GM19238 (cell line): ENCODE data around the gene DDAH1.
A peak's percentile ranks its signal among the peaks of the same experiment; 100 is the strongest.
"Not testable (repeated sequence)": the region's sequence is repeated elsewhere in the genome, so short reads cannot be mapped to it uniquely, and the experiment has no call there.

Experiments
- DNase-seq: peaks from one replicate; pipeline ENCODE4 v3.0.0; 2011; ENCODE audit warnings: low spot score; ENCODE audit not compliant: insufficient read length

DDAH1 gene

DNA sequence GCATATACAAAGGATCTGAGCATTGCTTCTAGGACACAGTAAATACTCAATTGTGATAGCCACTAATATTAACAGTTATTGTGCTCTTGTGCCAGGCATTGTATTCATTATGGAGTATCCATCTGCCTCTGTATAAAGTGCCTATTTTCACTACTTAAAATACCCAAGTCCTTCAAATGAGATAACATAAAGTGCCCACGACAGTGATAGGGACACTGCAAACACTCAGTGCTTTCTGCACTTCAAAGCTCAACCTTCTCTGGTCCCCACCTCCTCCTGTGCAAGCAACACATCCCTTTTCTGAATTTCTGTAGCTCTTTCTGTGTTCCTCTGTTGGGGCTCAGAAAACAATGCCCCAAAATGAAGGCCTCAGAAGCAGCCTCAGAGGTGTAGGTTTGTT, 6.6 kb upstream of the DDAH1 start:
- DNase-seq: no peak

DNA sequence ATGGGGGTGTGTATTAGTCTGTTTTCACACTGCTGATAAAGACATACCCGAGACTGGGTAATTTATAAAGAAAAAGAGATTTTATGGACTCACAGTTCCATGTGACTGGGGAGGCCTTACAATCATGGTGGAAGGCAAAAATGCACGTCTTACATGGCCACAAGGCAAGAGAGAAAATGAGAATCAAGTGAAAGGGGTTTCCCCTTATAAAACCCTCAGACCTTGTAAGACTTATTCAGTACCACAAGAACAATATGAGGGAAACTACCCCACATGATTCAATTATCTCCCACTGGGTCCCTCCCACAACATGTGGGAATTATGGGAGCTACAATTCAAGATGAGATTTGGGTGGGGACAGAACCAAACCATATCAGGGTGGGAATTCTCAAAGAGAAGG, 5.2 kb upstream of the DDAH1 start:
- not testable (repeated sequence) for DNase-seq

DNA sequence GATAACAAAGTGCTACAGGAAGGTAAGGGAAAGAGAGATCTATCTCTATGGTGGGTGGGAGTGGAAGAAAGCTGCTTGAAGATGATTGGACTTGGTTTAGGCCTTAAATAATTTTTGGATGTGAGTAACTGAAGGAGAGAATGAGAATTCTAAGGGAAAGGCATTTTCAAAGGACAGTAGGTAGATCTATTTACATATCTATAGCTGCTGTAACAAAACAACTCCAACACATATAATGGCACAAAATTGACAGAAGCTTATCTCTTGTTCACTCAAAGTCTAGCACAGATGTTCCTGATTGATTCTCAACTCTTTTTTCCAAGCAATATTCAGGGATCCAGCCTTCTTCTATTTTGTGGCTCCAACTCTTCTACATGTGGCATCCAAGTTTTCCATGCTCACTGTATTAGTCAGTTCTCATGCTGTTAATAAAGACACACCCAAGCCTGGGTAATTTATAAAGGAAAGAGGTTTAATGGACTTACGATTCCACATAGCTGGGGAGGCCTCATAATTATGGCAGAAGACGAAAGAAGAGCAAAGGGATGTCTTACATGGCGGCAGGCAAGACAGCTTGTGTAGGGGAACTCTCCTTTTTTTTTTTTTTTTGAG, 3.1 kb upstream of the DDAH1 start:
- DNase-seq: no peak

DNA sequence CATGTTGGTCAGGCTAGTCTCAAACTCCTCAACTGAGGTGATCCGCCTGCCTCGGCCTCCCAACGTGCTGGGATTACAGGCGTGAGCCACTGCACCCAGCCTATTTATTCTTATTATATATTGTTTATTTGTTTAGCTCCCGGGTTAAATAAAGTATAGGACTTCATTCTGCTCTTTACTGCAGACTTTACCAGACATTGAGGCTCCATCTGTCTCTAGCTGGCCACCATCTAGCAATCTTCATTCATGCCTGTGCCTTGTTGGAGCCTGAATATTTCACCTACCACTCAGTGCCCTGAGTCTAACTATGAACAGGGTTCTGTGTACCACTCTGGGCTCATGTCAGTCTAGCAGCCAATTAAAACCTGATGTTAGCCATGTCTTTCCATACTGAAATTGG, 2.1 kb upstream of the DDAH1 start:
- DNase-seq: no peak

DNA sequence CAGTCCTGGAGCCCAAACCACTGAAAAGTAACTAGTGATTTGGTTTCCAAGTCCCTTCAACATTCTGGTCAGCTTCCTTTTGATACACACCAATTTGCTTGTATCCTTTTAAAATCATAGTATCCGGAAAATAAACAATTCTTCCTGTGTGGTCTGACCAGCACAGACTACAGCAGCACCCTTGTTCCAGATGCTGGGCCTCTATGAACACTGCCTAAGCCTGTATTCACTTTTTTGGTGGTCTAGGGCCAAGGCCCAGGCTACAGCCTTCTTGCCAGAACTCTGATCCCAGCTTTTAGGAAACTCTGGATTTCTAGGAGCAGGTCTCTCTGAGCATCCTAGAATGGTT, 801 bp upstream of the DDAH1 start:
- DNase-seq: no peak

DNA sequence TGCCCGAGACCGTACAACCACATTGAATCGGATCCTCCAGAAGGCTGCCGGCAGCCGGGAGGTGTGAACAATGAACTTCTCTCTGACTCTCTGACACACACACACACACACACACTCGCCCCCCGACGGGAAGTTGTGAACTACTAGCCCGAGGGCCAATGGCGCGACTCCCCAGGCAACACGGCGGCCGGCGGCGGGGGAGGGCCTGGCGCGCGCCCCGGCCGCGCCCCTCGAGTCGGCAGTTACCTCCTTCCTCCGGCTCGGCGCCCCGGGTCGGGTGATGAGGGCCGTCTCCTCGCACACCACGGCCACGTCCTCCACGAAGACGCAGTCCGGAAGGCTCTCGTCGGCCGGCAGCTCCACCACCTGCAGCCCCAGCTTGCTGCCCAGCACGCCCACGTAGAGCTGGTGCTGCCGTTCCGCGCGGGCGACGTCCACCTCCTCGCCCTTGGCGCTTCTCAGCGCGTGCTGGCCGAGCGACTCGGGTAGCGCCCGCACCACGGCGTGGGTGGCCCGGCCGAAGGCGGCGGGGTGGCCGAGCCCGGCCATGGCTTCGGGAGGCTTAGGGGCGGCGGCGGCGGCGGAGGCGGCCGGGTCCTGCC, 361 bp downstream of the DDAH1 start:
- peak; percentile 12 for DNase-seq

DNA sequence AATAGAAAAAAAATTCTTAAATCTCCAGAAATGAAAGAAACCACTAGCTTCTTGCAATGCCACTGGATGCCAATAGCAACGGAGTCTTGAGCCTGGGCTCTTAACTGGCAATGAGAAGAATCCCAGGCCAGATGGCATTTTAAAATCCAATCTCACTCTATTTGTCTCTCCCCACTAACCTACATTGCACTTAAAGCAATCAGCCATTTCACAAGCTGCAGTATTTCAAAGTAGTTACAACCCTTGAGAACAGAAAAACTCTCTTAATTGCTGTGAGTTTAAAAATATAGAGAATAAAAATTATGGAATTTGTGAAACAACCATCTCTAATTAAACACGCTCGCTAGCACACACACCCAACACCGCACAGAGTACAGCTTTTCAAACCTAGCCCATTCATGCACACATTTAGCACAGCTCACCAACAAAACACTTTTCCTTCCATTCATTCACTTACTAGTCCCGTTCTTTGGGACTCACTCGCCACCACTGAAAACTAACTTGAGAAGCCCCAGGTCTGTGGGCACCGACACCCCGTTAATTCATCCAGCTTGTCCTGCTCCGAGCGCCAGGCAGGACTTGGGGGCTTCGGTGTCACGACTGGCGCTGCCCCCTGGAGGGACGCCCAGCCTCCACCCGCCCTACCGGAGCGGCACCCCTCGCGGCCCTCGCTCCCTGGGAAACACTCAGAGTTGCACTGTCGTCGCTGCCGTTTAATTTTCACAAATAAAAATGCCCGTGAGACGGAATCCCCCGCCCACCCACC, 1.0 kb downstream of the DDAH1 start:
- no peak for DNase-seq

DNA sequence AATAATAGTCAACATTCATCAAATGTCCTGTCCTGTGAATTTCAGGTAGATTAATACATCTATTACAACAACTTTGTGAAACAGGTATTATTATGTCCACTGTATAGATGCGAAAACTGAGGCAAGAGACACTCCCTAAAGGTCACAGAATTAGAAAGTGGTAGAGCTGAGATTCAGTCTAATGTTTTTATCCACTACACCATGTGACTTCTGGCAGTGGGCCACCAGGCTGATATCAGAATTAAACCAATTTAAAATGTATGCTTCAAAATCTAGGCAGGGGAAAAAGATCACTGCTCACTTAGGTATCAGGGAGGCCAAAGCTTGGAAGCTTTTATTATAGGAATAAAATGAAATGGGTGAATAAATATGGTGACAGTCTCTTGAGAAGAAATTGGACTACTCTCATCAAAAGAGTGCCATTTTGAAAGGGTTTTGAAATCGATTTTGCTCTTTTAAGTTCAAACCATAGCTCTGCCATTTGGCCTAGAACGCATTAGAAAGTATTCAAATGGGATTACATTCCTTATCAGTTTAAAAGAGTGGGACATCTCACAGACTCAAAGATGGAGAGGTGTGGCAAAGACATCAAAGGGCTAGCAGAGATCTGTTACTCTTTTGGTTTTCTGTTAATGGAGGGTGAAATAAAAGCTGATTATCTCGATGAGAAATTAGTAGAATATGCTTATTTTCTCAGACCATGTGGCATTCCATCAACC, 1.9 kb downstream of the DDAH1 start:
- DNase-seq: no peak

DNA sequence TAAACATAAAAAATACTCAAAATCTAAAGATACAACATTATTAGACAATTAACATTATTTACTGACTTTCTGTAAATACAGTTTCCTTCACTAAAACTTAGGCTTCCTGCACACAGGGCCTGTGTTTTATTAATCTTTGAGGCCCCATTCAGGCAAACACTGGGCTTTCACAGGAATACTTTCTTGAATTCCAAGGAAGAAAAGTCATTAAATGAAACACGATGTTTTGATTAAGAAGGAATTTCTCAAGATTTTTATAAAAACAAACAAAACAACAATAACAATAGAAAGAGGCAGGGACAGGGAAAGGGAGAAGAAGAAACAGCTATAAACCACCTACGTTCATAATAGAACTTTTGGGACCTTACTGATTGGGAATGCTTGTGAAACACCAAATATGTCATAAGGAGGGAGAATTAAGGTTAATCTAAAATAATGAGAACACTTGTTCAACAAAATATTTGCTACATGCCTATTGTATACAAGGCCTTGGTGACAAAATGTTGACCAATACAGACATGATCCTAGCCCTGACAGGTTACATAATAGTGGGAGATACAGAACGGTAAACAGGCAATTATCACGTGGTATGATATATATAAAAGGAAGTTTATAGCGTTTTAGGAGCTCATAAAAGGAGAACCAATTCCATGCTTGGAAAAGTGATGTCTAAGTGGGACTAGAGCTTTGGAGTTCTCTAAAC, 3.6 kb downstream of the DDAH1 start:
- DNase-seq: no peak

DNA sequence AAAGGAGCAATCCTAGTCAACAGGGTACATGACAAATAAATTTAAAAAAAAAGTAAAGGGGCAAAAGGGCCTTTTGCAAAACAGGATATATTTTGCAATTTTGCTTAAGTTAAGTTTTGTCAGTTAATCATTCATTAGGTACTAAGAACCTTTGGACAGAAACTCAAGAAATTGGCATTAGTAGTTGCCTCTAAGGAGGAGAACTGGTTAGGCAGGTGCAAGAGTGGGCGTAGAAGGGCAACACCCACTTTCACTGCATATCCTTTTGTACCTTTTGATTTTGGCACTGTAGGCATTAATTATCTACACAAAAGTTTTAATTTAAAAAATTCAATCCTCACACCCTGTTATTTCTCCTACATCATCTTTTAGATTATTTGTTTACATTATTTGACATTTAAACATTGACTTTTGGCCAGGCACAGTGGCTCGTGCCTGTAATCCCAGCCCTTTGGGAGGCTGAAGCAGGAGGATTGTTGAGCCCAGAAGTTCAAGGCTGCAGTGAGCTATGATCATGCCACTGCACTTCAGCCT, 4.3 kb downstream of the DDAH1 start:
- DNase-seq: no peak

DNA sequence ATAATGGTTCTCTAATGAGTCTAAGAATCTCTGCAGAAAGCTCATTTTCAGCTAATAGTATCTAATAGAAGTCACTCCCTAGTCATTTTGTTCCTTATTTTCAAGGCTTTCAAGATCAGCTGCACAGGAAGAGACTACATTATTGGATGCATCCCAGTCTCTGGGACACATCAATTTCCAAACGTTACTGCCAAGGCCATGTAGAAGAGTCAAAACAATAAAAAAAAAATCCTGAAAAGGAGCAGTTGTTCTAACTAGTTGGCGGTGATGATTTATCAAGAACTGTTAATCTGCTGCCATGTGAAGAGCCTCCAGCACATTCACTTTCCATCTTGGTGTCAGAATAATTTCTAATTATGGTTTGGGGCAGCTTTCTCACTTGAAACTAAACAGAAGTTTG, 5.7 kb downstream of the DDAH1 start:
- DNase-seq: no peak

DNA sequence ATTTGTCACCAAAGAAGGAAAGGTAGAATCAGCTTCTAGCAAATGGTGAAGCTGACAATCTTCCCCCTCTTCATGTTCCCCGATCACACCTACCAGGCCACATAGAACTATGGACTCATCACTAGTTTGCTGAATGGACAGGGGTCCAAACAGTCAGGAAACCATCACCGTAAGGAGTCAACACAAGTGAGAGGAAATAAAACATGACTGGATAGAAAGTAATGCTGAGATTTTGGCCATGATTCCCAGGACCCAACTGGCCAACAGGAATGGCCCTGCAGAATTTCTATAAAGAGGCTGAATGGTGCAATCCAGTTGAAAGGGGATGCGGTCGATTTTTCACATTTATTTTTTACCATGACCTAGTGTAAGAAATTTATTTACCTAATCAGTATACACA, 10.7 kb downstream of the DDAH1 start:
- no peak for DNase-seq

DNA sequence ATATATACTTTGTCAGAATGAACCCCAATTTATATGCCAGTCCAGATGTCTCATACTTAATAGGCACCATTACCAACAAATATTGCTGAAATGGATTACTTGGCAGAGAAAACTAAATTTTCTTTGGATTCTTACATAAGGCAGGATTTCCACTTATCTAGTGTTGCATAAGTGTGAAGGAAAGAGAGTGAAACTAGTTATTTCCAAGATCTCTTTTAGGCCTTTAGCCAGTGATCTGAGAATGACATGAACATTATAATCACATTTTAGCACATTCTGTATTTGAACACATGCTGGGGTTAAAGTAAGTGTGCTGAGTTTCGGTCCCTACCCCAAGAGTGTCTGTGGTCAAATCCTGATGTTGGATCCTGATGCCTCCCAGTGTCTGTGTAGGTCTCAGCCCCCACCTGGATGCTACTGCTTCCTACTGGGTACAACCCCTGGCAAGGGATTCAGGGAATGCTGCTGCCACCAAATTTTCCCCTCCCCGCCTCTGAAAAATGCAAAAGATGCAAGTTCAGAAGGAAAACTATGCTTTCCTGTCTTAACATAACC, 11.2 kb downstream of the DDAH1 start:
- DNase-seq: no peak

DNA sequence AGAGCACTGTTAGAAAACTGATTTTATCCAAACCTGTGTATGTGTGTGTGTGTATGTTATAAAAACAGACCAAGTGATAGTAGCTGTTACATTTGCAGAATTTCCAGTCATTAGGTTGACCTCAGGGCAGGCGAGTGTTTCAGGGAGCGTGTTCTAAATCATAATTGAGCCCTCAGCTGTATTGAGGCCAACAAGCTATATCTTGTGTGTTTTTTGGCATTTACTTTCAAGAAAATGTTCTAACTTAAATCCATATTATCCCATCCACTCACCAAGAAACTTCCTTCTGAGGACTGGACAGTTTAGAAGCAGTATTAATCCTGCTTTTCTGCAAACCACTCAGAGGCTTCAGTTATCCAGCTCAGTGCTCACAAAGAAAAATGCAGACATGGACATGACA, 12.0 kb downstream of the DDAH1 start:
- DNase-seq: no peak

DNA sequence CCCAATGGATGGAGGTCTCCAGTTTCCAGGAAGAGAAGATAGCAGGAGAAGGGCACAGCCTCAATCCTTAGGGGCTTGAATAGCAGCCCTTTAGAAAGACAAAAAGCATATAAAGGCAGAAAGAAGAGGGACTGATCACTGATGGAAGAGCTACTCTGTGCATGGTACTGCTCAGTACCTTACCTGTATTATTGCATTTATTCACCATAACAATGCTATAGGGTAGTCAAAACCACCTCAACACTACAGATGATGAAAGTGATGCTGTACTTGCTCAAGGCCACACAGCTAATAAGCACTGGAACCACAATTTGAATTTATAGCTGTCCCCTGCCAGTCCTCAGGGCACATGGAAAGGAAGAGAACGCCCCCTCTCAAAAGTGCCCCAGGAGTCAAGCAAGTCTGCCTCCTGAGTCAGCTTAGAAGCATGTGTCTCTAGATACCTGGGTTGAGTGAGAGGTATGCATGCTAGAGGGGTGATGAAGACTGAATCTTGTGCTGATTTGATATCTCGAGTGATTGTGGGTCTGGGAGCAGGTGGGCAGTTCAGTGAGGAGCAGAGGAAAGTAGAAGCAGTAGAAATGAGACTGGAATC, 13.6 kb downstream of the DDAH1 start:
- no peak for DNase-seq

DNA sequence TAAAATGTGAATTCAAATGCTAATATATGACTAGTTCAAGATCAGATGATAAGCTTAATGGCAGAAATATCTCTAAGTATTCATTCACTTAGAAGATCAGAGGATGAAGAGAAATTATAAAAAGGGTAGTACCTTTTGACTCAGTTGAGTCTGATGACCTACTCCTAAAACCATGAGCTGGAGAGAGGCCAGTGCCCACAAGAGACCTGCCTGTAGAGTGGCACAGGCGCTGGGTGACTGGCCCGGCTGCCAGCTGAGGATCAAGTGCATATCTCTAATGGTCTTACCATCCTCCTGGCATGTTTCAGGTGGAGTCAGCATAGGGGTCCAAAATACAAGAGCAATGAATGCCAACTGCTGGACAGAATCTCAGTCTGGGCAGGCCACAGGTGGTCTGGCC, 14.1 kb downstream of the DDAH1 start:
- DNase-seq: no peak

DNA sequence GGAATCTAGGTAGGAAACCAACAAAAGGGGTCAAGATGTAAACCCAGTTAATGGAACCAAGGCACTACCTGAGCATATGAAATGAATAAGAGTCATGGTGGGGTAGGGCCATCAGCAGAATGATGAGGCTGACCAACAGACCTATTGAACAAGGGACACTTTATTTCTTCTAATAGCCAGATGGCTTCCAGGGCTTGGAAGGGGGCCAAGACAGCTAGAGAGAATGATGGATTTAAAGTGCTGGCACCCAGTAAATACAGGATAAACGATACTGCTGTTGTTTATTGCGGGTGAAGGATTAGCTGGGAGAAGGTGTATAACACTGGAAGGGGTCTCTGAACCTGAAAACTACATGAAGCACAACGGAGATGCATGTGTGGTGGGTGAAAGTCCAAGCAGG, 15.6 kb downstream of the DDAH1 start:
- DNase-seq: no peak

DNA sequence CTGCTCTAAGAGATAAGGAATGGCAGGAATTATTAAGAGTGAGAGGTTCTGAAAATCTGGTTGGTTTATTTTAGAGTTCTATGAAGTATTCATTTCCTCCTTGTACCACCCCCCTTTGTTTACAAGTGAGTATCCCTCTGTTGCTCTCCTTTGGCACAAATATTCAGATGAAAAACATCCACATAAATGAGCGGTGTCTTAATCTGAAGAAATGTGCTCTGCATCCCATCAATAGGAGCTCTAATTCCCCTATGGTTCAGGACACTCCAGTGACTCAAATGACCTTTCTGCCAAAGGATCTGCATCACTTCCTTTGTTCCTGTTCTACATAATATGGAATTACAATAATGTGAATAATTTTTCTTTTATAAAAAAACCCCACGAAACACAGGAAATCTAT, 16.6 kb downstream of the DDAH1 start:
- DNase-seq: no peak

DNA sequence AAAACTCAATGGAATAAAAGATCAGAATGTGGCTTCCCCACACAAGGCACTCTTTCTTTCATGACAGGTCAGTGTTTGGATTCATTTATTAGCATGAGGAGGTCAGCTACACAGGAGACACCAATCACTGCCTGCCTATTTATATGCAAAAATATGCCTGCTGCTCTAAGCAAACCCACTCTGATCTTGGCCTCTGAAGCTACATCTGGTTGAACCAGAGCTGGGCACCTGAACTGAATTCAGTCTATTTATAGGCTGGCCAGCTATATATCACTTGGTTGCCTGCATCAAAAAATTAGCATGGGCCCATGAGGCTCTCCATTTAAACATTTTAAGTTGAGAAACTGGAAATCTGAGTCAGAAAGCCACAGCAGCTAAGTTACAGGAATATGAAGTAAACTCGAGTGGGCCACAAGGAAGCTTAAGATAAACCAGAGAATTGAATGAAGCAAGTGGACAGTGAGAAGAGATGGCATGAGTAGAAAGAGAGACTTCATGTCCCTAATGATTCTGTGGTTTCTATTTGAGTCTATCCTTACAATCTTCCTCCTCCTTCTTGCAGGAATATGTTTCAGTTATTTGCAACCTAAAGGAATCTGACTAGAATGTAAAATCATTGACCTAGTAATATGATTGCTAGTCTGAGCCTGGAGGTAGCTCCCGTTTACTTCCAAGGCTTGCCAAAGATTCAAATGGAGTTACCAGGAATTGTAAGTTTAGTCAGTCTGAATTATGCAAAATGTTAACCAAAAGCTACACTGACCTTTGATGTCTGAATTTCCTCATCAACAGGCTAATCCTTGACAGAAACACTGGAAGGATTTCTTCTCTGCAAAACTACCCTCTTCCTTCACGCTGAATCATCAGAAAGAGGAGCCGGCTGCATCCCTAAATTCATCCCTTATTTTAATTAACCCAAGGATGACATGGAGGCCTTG, 17.7 kb downstream of the DDAH1 start:
- DNase-seq: no peak

DNA sequence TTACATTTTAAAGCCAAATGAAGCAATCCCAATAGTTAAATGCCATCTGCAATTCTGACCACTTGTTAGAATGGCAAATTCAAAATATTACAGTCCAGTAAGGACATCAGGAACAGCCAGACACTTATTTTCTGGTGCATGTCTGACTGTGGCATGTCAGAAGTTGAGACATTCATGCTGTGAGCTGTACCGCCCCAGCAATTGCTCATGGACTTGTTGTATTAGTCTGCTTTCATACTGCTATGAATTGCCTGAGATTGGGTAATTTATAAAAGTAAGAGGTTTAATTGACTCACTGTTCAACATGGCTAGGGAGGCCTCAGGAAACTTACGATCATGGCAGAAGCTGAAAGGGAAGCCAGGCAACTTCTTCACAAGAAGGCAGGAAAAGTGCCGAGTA, 19.1 kb downstream of the DDAH1 start:
- no peak for DNase-seq
